HG02642 (cell line): ENCODE data around the gene INAFM2.

Experiments
- ATAC-seq: cut with Tn5 transposase; IDR thresholded peaks from one replicate; pipeline ENCODE4 v1.9.1; 2021; ENCODE audit warnings: mild to moderate bottlenecking; ENCODE audit not compliant: unreplicated experiment, poor library complexity

The INAFM2 gene

DNA sequence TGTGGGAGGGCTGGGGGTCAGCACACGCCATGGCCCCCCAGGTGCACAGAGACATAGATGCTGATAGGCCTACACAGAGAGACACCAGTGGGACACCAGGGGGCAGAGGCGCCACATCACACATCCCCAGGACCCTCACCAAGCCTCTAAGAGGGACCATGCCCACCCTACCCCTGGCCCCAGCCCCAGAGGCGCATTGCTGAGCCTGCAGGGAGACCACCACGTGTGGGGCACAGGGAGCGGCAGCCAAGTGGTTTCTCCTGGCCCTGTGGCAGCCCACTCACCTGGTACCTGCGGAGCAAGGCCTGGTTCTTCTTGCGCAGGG, 16.1 kb downstream of the INAFM2 start:
- no peak for ATAC-seq

DNA sequence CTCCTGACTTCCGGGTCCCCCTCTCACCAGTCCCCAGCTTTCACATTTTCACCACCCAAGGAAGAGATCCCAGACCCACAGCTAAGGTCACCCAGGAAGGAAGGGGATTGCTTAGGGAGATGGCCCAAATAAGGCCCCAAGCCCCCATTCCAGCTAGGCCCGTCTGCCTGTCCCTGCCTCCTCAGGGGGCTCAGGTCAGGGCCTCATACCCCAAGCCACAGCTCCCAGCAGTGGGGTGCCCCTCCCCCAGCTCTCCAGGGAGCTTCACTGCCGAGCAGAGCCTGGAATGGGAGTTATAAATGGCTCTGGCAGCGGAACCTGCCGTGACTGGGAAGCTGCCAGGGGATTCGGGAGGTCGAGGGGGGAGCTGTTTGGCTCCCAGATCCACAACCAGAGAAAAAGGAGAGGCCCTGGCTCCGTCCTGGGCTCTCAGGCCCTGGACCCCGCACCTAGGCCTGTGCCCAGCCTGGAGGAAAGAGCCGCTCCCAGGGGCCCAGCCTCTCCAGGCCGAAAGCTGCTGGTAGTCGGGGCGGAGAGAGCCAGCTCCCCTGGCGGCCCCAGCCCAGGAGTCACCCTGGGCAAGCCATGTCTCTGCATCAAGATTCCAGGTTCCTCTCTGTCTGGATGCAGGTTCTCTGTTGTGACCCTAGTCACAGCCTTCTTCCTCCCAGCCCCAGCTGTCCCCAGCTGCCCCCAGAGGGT, 16.7 kb downstream of the INAFM2 start:
- ATAC-seq, result no peak

DNA sequence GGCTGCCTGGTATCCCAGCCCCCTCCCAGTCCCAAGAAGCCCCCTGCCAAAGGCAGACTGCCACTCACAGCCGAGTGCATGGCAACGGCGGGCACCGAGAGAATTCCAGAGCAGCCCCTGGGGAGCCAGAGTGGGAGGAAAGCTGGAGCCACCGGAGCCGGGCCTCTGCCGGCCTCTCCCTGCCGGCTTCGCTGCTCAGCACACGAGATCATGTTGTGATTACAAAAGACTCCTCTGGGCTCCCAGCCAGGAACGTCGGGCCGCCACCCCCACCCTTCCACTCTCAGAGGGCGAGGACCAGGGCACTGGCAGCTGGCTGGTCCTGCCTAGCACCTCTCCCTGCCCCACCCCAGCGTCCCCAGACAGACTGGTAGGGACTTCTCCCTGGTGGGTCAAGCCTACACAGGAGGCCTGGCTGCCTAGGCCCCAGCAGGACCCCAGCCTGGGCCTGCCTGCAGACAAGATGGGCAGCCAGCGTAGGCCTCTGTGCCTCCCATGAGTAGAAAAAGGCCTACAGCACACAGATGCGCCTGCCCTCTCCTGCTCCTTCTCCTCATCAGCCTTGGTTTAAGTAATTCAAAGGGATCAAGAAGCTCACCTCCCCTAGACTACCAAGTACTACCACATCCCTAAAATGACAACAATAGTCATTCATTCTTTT, 17.4 kb downstream of the INAFM2 start, which contains the start of gene CCDC9B:
Gene CCDC9B (minus strand): TSS at position 200 of the 661 bp plus-strand sequence. CDS start 120 bp downstream, at position 80.
- no peak for ATAC-seq

DNA sequence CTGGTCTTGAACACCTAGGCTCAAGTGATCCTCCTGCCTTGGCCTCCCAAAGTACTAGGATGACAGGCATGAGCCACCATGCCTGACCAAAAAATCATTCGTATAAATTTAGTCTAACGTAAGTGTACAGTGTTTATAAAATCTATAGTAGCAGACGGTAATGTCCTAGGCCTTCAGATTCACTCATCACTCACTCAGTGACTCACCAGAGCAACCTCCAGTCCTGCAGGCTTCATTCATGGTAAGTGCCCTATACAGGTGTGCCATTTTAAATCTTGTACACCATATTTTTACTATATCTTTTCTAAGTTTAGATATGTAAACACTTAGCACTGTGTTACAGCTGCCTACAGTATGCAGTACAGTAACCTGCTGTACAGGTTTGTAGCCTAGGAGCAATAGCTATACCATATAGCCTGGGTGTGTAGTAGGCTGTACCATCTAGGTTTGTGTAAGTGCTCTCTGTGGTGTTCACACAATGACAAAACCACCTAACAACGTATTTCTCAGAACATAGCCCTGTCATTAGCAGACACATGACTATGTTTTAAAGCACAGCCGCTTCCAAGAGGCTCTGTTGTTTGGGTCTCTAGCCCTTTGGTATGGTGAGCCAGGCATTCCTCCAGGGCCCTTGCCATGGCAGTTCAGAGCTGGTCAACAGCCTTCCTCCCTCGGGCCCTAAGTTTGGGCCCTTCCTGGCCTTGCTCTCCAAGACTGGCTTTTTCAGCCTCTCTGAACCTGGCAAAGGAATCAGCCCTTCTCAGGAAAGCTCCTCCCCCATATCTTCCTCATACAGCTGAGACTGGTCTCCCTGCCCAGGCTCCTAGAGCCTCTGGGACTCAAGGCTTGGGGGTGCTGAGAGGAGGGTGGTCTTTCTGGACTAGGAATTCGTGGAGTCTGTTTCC, 19.2 kb downstream of the INAFM2 start:
- ATAC-seq, result no peak

DNA sequence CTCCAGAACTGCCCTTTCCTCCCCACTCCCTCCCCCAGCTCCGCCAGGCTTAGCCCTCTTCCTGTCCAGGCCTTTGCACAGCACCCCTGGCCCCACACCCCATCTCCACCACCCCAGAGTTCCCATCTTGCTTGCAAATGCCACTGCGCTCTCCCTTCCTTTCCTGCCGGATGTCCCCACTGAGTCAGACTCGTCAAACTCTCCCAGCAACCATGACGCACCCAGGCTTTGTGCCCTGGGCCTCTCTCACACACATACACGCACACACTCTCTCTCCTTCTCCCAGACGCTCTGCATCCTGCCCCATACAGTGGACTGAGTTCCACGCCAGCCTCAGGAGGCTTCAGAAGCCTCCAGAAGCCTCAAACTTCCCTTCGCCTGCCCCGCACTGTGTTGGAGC, 20.0 kb downstream of the INAFM2 start:
- no peak for ATAC-seq

DNA sequence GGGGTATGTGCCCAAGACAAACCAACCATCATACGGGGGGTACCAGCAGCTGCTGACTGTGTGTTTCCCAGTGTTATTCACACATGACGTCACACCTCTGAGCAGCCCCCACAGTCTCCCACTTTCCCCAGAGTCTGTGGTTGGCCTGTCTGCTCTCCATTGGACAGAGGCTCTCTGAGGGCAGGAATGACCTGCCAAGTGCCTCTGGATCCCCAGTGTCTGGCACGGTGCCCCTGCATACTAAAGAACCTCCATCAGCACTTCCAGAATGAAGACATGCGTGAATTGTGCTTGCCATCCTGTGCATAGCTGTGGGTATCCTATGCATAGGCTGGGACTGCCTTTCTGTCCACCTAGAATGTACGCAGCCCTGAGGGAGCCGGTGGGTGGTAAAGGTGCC, 20.7 kb downstream of the INAFM2 start:
- no peak for ATAC-seq

DNA sequence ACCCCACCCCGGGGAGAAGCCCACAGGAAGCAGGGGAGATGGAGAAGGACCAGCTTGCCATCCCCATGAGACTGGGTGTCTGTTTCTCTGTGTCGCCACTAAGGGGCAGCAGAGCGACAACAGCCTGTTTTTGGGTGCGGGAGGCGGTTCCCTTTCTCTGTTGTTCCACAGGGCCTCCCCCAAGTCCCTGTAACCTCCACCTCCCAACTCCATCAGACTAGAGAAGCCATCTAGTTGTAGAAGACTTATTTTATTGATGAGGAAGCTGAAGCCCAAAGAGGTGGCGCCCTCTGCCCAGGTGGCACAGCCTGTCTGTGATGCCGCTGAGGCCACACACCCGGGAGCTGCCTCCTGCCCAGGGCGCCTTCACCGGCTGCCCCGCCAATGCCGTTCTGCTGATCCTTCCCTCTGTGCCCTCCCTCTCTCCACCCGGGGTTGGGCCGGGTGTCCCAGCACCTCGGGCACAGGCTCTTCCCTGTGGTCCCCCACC, 21.2 kb downstream of the INAFM2 start:
- no peak for ATAC-seq

DNA sequence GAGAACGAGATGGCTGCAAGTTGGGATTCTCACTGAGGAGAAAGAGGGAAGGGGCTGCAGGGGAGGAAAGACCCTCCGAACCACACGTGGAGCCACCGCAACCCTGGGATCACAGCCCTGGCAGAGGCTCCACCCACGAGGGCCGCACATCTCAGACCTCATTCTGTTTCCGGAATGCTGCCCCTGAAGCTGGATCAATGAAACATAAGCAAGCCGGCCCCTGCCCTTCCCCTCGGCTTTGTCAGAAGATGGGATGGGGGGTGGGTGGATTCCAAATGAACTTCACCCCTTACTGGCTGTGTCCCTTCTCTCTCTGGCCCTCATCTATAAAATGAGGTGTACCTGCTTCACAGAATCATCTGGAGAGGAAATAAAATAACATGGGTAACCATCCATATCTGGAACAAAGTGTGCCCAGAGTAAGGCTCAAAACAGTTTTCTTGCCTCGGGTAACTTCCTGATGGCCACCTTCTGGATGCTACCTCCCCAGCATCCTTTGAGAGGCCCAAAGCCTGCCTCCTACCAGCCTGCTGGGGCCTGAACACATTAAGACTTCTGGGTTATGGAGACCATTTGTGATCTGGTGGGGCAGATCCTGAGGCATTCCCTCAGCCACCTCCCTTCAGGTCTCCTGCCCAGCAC, 21.9 kb downstream of the INAFM2 start:
- no peak for ATAC-seq

DNA sequence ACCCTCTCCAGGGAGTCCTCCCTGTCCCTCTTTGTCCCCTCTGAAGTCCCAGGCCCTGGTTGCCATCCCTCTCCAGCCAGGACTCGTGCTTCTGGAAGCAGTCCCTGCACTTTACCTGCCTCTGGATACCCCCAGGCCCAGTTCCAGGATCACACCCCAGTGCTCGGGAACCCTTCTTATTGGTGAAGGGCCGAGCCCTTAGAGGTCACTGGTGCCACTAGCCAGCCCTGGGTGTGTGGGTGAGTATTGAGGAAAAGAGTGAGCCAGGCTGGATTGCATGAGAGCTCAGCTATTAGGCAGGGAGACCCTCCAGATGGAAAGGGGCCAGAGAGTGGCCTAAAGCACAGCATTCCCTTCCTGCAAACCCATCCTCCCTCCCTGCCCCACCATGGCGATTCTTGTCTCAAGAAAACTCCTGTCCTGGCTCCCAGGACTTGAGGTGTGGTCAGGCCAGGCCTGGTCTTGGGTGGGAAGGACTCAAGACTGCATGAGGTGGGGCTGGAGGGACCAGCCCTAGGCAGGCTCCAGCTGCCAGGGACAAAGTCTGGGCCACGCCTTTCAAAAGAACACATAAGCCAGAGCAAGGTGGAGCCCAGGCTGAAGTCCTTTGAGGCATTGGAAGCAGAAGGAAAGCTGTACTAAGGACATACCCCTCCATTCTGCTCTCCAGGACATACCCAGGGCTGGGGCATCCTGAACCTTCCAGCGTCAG, 22.5 kb downstream of the INAFM2 start:
- ATAC-seq, result no peak

DNA sequence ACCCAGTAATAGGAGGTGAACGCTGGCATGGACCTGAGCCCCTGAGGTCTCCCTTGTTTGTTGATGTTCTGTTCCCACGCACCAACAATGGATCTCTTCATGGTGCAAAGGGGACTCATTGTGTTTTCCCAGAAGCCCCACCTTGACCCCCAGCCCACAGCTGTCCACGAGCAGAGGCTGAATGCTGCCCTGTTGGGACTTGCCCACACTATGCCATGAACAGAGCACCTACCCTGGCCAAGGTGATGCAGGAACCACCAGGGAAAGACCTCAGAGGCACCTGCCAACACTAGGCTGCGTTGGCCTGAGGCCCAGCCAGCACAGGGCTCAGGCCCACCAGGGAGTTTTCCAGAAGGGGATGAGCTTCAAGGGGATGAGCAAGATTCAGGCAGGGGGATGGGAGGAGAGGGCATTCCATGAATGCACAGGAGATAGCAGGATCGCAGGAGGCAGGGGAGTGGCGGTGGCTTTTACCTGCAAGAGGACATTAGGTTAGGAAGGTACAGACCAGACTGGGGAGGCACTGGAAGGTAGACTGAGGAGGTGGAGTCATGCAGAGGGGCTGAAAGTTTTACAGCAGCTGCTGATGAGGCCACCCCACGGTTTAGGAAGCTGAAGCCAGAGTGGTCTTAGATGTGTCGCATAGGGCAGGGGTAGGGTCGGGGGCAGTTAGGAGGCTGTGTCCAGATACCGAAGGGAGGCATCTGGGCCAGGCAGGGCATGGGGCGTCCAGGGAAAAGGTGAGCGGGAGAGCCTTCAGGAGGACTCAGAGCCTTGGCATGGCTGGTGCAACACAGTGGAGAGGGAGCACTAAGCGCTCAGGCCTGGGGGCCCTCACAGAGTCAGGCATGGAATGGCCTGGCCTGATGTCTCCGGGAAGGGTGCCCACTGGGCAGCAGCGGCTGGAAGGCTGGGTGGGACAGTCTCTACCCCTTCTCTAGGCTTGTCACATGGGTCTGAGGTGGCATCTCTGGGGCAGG, 23.4 kb downstream of the INAFM2 start:
- no peak for ATAC-seq

DNA sequence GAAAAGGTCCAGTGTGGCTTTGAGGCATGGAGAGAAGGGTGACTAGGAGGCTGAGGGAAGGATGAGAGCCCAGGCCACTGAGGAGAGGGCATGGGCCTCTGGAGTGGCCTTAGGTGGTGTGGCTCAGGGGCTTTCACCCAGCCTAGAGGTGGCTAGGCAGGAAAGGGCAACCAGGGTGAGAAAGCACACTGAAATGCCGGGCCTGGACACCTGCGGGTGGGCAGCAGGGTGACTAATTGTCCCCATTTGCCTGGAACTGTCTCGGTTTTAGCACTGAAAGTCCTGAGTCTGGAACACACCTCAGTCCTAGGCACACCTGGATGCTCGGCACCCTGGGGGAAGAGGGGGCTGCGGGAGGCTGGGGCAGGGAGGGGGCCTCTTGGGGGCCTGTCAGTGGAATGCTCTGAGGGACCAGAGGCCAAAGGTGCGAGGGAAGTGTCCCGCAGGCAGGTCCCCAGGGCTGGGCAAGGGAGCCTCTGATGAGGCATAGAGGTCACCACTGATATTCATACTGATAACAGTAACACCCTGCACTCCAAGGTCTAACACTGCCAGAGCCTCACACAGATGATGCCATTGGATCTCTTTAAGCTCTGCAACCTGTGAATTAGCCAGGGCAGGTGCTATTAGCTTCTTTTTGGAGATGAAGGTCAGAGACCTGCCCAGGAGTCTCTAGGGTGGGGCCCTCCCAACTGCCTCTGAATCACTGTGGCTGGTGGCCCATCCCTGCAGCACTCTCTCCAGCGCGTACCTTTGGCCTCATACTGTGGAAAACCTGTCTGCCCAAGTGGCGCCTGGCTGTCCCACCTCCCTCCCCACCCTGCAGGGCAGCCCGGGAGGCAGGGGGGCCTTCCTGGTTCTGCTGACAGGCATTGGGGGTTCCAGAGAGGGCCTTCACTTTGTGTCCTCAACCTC, 24.3 kb downstream of the INAFM2 start:
- ATAC-seq, result no peak

DNA sequence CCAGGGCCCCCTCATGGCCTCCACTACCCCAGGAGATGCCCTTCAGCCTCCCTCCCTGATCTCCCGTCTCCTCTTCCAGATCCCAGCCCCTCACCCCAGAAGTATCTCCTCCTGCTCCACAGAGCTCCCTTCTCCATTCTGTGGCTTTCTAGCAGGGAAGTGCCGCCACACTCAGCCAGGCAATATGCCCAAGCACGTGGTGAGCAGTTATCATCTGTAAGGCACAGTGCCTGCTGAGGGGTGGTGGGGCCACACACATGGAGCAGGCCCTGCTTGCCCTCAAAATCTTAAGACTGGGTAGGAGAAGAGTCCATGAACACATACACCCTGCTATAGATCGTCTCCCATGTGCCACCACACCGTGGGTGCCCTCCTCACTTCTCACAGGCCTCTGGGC, 25.0 kb downstream of the INAFM2 start:
- no peak for ATAC-seq

DNA sequence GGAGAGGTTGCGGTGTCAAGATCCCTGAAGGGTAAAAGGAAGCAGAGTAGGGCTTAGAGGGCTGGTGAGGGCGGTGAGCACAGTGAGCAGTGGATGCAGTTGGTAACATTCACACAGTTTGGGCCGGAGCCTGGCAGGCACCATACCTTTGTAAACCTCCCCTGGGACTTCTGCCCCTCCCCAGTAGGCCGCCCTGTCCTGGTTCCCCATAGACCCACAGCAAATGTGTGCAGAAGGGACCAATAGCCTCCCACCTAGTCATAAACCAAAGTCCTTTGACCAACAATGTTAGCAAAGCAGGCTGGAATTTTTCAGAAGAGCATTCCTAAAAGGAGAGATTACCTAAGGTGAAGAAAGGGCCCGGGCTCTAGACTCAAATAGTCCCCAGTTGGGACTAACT, 25.7 kb downstream of the INAFM2 start:
- no peak for ATAC-seq

DNA sequence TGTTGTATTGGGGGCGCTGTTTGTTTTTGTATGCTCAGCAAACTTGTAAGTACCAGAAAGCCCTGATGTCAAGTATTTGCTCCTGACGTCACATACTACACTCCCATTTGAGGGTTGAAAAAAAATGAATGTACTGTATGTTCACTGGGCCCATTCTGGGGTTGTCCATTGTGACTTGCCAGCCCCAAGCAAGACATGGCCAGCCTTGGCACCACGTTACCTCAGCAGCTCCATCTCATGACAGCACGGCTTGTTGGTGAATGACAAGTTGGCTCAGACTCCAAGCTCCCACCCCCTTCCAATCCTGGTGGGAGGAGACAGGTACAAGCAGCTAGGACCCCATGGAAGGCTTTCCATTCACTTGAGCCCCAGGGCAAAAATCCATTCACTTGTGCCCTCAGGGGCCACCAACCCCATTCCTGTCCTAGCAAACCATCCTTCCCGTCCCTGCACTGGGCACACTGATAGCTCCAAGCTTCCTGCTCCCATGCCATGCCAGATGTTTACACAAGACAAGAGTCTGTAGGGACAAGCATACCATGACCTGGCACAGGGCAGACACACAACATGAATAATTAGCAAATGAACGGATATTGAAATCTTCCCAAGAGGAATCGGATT, 28.9 kb downstream of the INAFM2 start:
- ATAC-seq, result no peak

DNA sequence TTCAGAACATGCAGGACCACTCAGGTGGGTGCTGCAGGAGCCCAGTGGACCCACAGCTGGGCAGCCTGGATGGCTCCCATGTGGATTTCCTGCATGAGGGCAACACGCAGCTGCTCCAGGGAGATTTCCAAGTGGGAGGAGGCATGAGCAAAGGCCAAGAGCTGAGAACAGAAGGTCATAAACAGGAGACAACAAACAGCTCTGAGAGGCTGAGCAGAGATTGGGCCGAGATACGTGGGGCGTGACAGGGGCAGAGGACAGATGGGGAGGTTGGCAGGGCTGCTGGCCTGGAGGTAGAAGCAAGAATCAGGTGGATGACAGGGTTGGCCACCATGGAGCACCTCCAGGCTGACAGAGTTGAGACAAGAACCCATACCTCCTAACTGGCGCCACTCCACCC, 30.2 kb downstream of the INAFM2 start:
- no peak for ATAC-seq

DNA sequence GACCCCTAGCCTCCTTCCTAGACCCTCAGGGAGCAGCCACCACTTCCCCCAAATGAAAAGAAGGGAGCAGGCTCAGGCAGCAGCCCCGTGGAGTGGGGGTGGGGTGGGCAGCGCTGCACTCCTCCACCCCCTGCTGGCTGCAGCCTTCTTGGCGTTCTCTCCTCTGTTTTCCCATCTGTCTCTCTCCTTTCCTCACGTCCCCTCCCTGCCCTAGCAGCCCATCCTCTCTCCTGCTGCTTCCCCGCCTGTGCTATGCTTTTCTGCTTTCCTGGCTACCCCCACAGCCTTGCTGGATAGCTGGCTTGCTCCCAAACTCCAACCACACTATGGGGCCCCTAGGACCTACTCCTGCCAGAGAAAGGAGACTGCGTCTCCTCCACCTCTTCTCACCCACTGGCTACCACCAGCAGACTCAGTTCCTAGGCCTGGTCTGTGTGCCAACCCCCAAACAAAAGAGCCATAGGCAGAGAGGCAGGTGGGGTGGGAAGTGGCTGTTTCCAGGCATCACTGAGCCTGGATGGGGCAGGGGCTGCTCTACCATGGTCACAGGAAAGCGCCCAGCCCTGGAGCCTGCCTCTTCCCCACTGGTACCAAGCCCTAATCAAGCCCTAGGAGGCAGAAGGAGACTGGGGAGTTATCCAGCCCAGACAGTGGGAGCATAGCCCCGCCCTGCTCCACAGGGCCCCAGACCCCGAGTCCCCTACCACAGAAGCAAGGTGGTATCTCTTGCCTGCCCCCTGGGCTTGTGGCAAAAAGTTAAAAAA, 31.1 kb downstream of the INAFM2 start:
- no peak for ATAC-seq
